Large intestine (tissue), 3 donors: ENCODE data around the gene APOL1. TPM values are rescaled to one million over a fixed set of nuclear protein-coding genes. Genes with fewer than 3 reads are reported as not detected.
A peak's percentile ranks its signal among the peaks of the same experiment; 100 is the strongest.
"Not testable (repeated sequence)": the region's sequence is repeated elsewhere in the genome, so short reads cannot be mapped to it uniquely, and the experiment has no call there.

Source experiments
- DNase-seq, 2 donors: peaks; one replicate each; pipeline versions ENCODE4 v3.0.0 to v3.0.0-alpha.2; 2013
- H3K27ac ChIP-seq: one replicate; pipeline ENCODE4 v1.5.1; 2013; ENCODE audit warnings: low read length
- H3K27me3 ChIP-seq: 2 replicates; pipeline ENCODE4 v1.6.1; 2013; ENCODE audit warnings: low read length; ENCODE audit not compliant: control insufficient read depth, insufficient read depth
- H3K36me3 ChIP-seq: 2 replicates; pipeline ENCODE4 v1.6.1; 2013; ENCODE audit warnings: low read length; ENCODE audit not compliant: control insufficient read depth, insufficient read depth
- H3K4me1 ChIP-seq: one replicate; pipeline ENCODE4 v1.6.1; 2013; ENCODE audit warnings: low read length; ENCODE audit not compliant: control insufficient read depth, insufficient read depth
- H3K4me3 ChIP-seq: one replicate; pipeline ENCODE4 v1.5.1; 2013; ENCODE audit warnings: low read length
- H3K9me3 ChIP-seq: one replicate; pipeline ENCODE4 v1.6.1; 2013; ENCODE audit warnings: mild to moderate bottlenecking, low read depth, low read length, moderate library complexity; ENCODE audit not compliant: control insufficient read depth
- WGBS: methylation state at CpG from one replicate; pipeline ENCODE4 v1.1.5; 2013; ENCODE audit warnings: low lambda C conversion rate; ENCODE audit not compliant: insufficient coverage; 5-methylcytosine and 5-hydroxymethylcytosine counted together
- polyA plus RNA-seq: library from polyadenylated mRNA; unstranded; fragments of 120-200 nt; gene quantifications from one replicate; pipeline ENCODE4 v1.2.1, GENCODE V29; 2013

The APOL1 gene
- polyA plus RNA-seq, 1 donor, result 20.3 TPM

DNA sequence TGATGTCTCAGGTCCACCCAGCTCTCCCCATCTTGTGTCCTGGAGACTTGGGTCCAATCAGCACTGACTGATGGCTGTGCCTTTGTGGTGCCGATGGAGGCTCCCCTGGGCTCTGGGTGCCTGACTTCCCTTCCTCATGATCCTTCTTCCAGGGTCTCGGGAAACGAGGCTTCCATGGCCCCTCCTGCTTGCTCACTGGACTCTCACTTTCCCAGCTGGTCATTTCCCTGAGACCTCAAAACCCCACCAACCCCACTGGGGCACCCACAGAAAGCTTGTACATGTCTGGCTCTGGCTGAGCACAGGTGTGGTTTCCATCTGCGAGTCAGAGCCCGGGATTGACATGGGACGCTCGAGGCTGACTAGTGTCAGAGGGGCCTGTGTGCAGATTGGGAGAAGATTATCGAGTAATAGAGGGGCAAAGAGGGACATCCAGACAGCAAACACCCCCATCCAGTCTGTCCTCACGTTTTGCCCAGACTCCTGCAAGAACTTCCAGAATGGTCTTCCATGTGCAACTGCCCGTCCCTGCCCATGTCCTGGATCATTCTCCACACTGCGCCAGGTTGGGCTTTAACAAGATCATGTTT, 15.1 kb downstream of the APOL1 start:
- Histone ChIP-seq H3K9me3 (no peaks in the 10 kb centered on the region), H3K4me1 (no peaks in the 10 kb centered on the region), H3K27ac (no peak overlapping the region), H3K27me3 (no peaks in the 10 kb centered on the region), H3K4me3 (no peak overlapping the region), H3K36me3 (peaks cover 3% of the 10 kb centered on the region)
- WGBS, result no CpG with 5 or more reads among the region's 11 CpGs
- no peak for DNase-seq

DNA sequence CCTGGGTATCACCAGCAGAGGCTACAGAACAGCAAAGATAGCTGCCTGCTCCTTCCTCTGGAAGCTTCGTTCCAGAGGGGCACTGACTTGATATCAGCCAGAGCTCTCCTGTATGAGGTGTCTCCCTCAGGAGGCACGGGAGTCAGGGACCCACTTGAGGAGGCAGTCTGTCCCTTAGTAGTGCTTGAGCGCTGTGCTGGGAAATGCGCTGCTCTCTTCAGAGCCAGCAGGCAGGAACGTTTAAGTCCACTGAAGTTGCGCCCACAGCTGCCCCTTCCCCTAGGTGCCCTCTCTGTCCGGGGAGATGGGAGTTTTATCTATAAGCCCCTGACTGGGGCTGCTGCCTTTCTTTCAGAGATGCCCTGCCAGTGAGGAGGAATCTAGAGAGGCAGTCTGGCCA, 18.3 kb downstream of the APOL1 start:
- not testable (repeated sequence) for H3K4me1 ChIP-seq, H3K27me3 ChIP-seq, H3K36me3 ChIP-seq, DNase-seq, H3K27ac ChIP-seq, H3K4me3 ChIP-seq, H3K9me3 ChIP-seq
- no CpG with 5 or more reads among the region's 7 CpGs for WGBS

- H3K27me3 ChIP-seq, DNase-seq: not testable (repeated sequence)
Measured at GRCh38 chr22:36271951-36272350, 19.0 kb downstream of the APOL1 start.

DNA sequence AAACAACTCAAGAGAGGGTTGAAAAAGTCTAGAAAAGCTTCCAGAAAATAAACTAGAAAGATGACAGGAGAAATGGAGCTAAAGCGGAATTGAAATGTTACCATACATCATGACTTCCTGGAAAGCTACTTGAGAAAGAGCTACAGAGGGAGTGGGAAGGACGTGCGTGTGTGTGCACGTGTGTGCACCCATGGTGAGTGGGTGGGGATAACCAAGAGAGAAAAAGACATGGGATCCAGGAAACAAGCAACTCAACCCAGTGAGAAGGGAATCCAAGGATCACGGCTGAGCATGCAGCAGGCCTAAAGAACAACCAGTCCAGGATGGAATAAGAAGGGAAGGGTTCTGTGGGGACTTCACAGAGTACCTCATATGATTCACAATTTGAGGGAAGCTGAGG, 21.6 kb downstream of the APOL1 start:
- no peaks in the 10 kb centered on the region for H3K27me3 ChIP-seq
- no peaks in the 10 kb centered on the region for H3K36me3 ChIP-seq
- 100% methylated on average over 1 of the region's 5 CpGs for WGBS
- H3K4me3 ChIP-seq, result no peak overlapping the region
- H3K27ac ChIP-seq, result no peak overlapping the region
- DNase-seq, result no peak
- peaks cover 9% of the 10 kb centered on the region for H3K4me1 ChIP-seq
- no peaks in the 10 kb centered on the region for H3K9me3 ChIP-seq

More at GRCh38 chr22:36271951-36272350, 19.0 kb downstream of the APOL1 start:
- not testable (repeated sequence) for H3K36me3 ChIP-seq, H3K27ac ChIP-seq, H3K4me3 ChIP-seq, H3K4me1 ChIP-seq, H3K9me3 ChIP-seq
- WGBS, result 72% methylated on average over 2 of the region's 5 CpGs

DNA sequence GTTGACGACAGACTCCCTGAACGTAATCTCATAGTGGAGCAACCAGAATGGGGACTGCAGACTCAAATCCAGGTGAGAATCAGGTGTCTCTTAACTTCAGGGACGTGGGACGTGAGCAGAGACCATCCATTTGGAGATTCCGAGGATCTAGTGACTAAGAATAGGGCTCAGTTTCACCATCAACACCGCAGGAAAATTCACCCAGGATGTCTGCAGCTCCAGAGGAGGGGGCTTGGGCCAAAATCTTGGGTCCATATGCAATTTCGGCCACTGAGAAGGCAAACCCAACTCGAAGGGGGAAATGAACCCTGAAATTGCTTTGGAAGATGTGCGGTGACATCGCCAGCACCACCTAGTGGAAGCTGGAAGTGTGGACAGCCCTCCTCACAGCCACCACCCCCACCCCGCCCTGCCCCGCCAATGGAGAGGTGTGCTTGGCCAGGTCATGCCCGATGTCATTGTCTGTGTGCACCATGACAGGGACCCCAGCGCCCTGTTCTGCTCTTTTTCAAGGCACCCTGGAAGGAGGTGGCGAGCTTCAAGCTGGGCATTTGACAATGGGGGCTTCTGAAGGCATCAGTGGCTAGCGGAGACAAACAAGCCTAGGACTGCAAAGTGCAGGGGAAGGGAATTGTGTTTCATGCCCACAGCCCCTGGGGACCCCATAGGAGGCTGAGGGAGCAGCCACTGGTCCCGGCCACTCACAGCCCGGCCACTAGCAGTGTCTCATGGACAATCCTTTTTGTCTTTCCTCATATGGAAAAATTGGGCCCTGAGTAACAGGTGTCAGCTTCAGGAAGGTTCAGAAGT, 24.8 kb downstream of the APOL1 start:
- DNase-seq, result peak in 1 of 2 donors; percentile 44

GRCh38 chr22:36279219-36279666, 26.3 kb downstream of the APOL1 start:
- peak overlapping the region; percentile 47 for H3K27ac ChIP-seq
- peak; percentile 61 to 76 for DNase-seq
- H3K36me3 ChIP-seq, result peaks cover 33% of the 10 kb centered on the region
- H3K9me3 ChIP-seq, result no peaks in the 10 kb centered on the region
- H3K4me1 ChIP-seq, result peaks cover 9% of the 10 kb centered on the region
- H3K4me3 ChIP-seq, result no peak overlapping the region
- no peaks in the 10 kb centered on the region for H3K27me3 ChIP-seq
- WGBS, result 50% methylated on average over 1 of the region's 8 CpGs

More for the DNA sequence above, 24.8 kb downstream of the APOL1 start:
- no peaks in the 10 kb centered on the region for H3K27me3 ChIP-seq
- no peaks in the 10 kb centered on the region for H3K9me3 ChIP-seq
- no CpG with 5 or more reads among the region's 18 CpGs for WGBS
- peaks cover 21% of the 10 kb centered on the region for H3K36me3 ChIP-seq
- H3K27ac ChIP-seq, result no peak overlapping the region
- peaks cover 9% of the 10 kb centered on the region for H3K4me1 ChIP-seq
- no peak overlapping the region for H3K4me3 ChIP-seq

GRCh38 chr22:36280379-36280778, 27.4 kb downstream of the APOL1 start:
- no peak for DNase-seq

GRCh38 chr22:36281781-36282327, 28.9 kb downstream of the APOL1 start:
- H3K9me3 ChIP-seq, result no peaks in the 10 kb centered on the region
- H3K4me1 ChIP-seq, result peaks cover 9% of the 10 kb centered on the region
- no peak overlapping the region for H3K27ac ChIP-seq
- DNase-seq, result no peak
- no peaks in the 10 kb centered on the region for H3K27me3 ChIP-seq
- H3K36me3 ChIP-seq, result peaks cover 59% of the 10 kb centered on the region
- no peak overlapping the region for H3K4me3 ChIP-seq
- WGBS, result no CpG with 5 or more reads among the region's 14 CpGs

More at GRCh38 chr22:36280379-36280778, 27.4 kb downstream of the APOL1 start:
- Histone ChIP-seq H3K4me1 (peaks cover 9% of the 10 kb centered on the region), H3K4me3 (no peak overlapping the region), H3K27me3 (no peaks in the 10 kb centered on the region), H3K36me3 (peaks cover 45% of the 10 kb centered on the region), H3K27ac (no peak overlapping the region), H3K9me3 (no peaks in the 10 kb centered on the region)
- 90% methylated on average over 2 of the region's 8 CpGs for WGBS

- DNase-seq, result no peak
- Histone ChIP-seq H3K27ac (no peak overlapping the region), H3K4me1 (peaks cover 8% of the 10 kb centered on the region), H3K4me3 (no peak overlapping the region), H3K27me3 (no peaks in the 10 kb centered on the region), H3K36me3 (peaks cover 63% of the 10 kb centered on the region), H3K9me3 (no peaks in the 10 kb centered on the region)
- no CpG with 5 or more reads among the region's 24 CpGs for WGBS
Measured at GRCh38 chr22:36282328-36282831, 29.4 kb downstream of the APOL1 start.

DNA sequence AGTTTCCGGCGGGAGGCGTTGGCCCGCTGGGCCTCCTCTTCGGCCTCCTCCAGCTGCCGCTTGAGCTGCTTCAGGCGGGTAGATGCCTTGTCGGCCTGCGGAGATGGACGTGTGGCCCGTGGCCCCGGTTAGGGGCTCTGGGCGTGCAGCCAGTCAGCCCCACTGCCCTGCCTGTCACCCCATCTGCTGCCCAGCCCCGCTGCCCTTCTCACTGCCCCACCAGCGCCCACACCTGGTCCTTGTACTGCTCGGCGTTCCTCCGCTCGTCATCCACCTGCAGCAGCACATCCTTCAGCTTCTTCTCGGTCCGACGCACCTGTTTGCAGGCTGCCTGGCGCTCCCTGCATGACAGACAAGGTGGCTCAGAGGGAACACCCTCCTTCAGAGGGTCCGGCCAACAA, 31.2 kb downstream of the APOL1 start:
- no peak overlapping the region for H3K27ac ChIP-seq
- no CpG with 5 or more reads among the region's 24 CpGs for WGBS

More for the DNA sequence above, 31.2 kb downstream of the APOL1 start:
- H3K9me3 ChIP-seq, result peaks cover 5% of the 10 kb centered on the region
- peaks cover 80% of the 10 kb centered on the region for H3K36me3 ChIP-seq
- DNase-seq, result no peak
- H3K27me3 ChIP-seq, result no peaks in the 10 kb centered on the region
- H3K4me1 ChIP-seq, result peaks cover under 1% of the 10 kb centered on the region
- H3K4me3 ChIP-seq, result no peak overlapping the region
